WTC11 (cell line): ENCODE results near the gene FOXL2. TPM values are rescaled to one million over a fixed set of nuclear protein-coding genes. Genes with fewer than 3 reads are reported as not detected.

Experiments used
- ATAC-seq: fragments of 200-7000 bp; cut with Tn5 transposase; 2 replicates; pipeline ENCODE4 v1.10.0; 2021; ENCODE audit warnings: mild to moderate bottlenecking, moderate library complexity
- CTCF ChIA-PET: fragments of 300-600 bp; sonication (Branson Sonifier 250); formaldehyde crosslinking; loops from one replicate; lab custom pipeline; 2021; ENCODE audit warnings: antibody characterized with exemption; lab: Charles Lee
- POLR2A ChIA-PET: fragments of 350-600 bp; sonication (Branson Sonifier 250); formaldehyde crosslinking; loops from one replicate; lab custom pipeline; 2021; ENCODE audit warnings: antibody characterized with exemption; lab: Charles Lee
- DNase-seq: peaks from one replicate; pipeline ENCODE4 v3.0.0; 2021; ENCODE audit warnings: low spot score
- H3K27ac Mint-ChIP-seq: 2 replicates; pipeline ENCODE4 v1.8.0; 2021; ENCODE audit warnings: mixed read lengths
- H3K27me3 Mint-ChIP-seq: 2 replicates; pipeline ENCODE4 v1.8.0; 2021; ENCODE audit warnings: low read depth, mild to moderate bottlenecking, moderate library complexity, mixed read lengths
- H3K36me3 Mint-ChIP-seq: 2 replicates; pipeline ENCODE4 v1.8.0; 2021; ENCODE audit warnings: mixed read lengths
- H3K4me1 Mint-ChIP-seq: 2 replicates; pipeline ENCODE4 v1.8.0; 2022; ENCODE audit warnings: mixed read lengths
- H3K4me3 Mint-ChIP-seq: 2 replicates; pipeline ENCODE4 v1.8.0; 2021; ENCODE audit warnings: mild to moderate bottlenecking, moderate library complexity, mixed read lengths
- H3K9me3 Mint-ChIP-seq: 2 replicates; pipeline ENCODE4 v1.8.0; 2021; ENCODE audit warnings: mixed read lengths
- AFF4 ChIP-seq: sonication (generic); formaldehyde crosslinking; IDR thresholded peaks from 2 replicates; pipeline ENCODE4 v1.8.1; 2023; ENCODE audit warnings: mild to moderate bottlenecking, missing genetic modification reagents, borderline replicate concordance
- ATF1 ChIP-seq: sonication (generic); formaldehyde crosslinking; IDR thresholded peaks from 2 replicates; pipeline ENCODE4 v1.8.1; 2023; ENCODE audit warnings: mild to moderate bottlenecking, moderate library complexity, missing genetic modification reagents
- E2F1 ChIP-seq: sonication (generic); formaldehyde crosslinking; IDR thresholded peaks from 2 replicates; pipeline ENCODE4 v1.8.0; 2022; ENCODE audit warnings: mild to moderate bottlenecking, missing genetic modification reagents
- E2F5 ChIP-seq: sonication (generic); formaldehyde crosslinking; IDR thresholded peaks from 2 replicates; pipeline ENCODE4 v1.8.1; 2022; ENCODE audit warnings: mild to moderate bottlenecking, moderate library complexity, missing genetic modification reagents
- ESRRA ChIP-seq: sonication (generic); formaldehyde crosslinking; IDR thresholded peaks from 2 replicates; pipeline ENCODE4 v1.8.1; 2022; ENCODE audit warnings: mild to moderate bottlenecking, missing genetic modification reagents, borderline replicate concordance
- ETV6 ChIP-seq: sonication (generic); formaldehyde crosslinking; IDR thresholded peaks from 2 replicates; pipeline ENCODE4 v1.8.1; 2022; ENCODE audit warnings: mild to moderate bottlenecking, missing genetic modification reagents
- FOXJ3 ChIP-seq: sonication (generic); formaldehyde crosslinking; IDR thresholded peaks from 2 replicates; pipeline ENCODE4 v1.9.0; 2021; ENCODE audit warnings: missing genetic modification reagents, mild to moderate bottlenecking, borderline replicate concordance
- FOXK1 ChIP-seq: sonication (generic); formaldehyde crosslinking; IDR thresholded peaks from 2 replicates; pipeline ENCODE4 v1.8.0; 2022; ENCODE audit warnings: mild to moderate bottlenecking, moderate library complexity, missing genetic modification reagents
- FOXP1 ChIP-seq: sonication (generic); formaldehyde crosslinking; IDR thresholded peaks from 2 replicates; pipeline ENCODE4 v1.8.0; 2022; ENCODE audit warnings: missing genetic modification reagents, mild to moderate bottlenecking, moderate library complexity, borderline replicate concordance
- JUN ChIP-seq: sonication (generic); formaldehyde crosslinking; IDR thresholded peaks from 2 replicates; pipeline ENCODE4 v1.8.0; 2023; ENCODE audit warnings: mild to moderate bottlenecking, missing genetic modification reagents
- TCF7 ChIP-seq: sonication (generic); formaldehyde crosslinking; IDR thresholded peaks from 2 replicates; pipeline ENCODE4 v1.8.0; 2022; ENCODE audit warnings: mild to moderate bottlenecking, low read depth, missing genetic modification reagents, moderate library complexity
- TEAD1 ChIP-seq: sonication (generic); formaldehyde crosslinking; IDR thresholded peaks from 2 replicates; pipeline ENCODE4 v1.8.0; 2022; ENCODE audit warnings: mild to moderate bottlenecking, missing genetic modification reagents
- USF2 ChIP-seq: sonication (generic); formaldehyde crosslinking; IDR thresholded peaks from 2 replicates; pipeline ENCODE4 v1.8.1; 2023; ENCODE audit warnings: mild to moderate bottlenecking, missing genetic modification reagents, moderate library complexity
- ZNF532 ChIP-seq: fragments of 250-450 bp; sonication (Bioruptor Pico); IDR thresholded peaks from 2 replicates; pipeline ENCODE4 v1.9.0; 2021; ENCODE audit warnings: mild to moderate bottlenecking, borderline replicate concordance
- total RNA-seq: library from RNA; stranded (reverse); gene quantifications from 3 replicates; pipeline ENCODE4 v1.2.3, GENCODE V29; 2021

Gene FOXL2
- total RNA-seq, 1 experiment from 2014 or later, result 1.4 TPM

- peaks cover 3% of the 10 kb centered on the region for H3K4me1 Mint-ChIP-seq
- ChIA-PET POLR2A (no interaction called here), CTCF (interaction anchor here (1.1 to 5.7 kb wide), 7 partner anchors 10 to 410 kb away, joined by 3 to 152 read pairs (median 6); partner anchors contain the start of gene CEP70)
- H3K27ac Mint-ChIP-seq, result no peak overlapping the region
- H3K9me3 Mint-ChIP-seq, result no peaks in the 10 kb centered on the region
- DNase-seq (no peak), ATAC-seq (no peak)
- no peaks in the 10 kb centered on the region for H3K36me3 Mint-ChIP-seq
- peaks cover 7% of the 10 kb centered on the region for H3K27me3 Mint-ChIP-seq
- TF ChIP-seq E2F1 (CRISPR knock-in tag) (no peak), AFF4 (CRISPR knock-in tag) (no peak), TCF7 (CRISPR knock-in tag) (no peak), ZNF532 (no peak), USF2 (CRISPR knock-in tag) (no peak), ESRRA (CRISPR knock-in tag) (no peak), ATF1 (no peak), FOXK1 (CRISPR knock-in tag) (no peak)
- no peak overlapping the region for H3K4me3 Mint-ChIP-seq
These were observed 27.6 kb downstream of the FOXL2 start for GRCh38 chr3:138919325-138919724.

GRCh38 chr3:138916824-138917223 is 30.1 kb downstream of the FOXL2 start:
- POLR2A ChIA-PET, result interaction anchor here (0.6 to 1.7 kb wide), 2 partner anchors 19 to 323 kb away, joined by 3 to 13 read pairs; partner anchors contain the start of gene CEP70

More at GRCh38 chr3:138916824-138917223, 30.1 kb downstream of the FOXL2 start:
- CTCF ChIA-PET, result interaction anchor here (0.6 to 5.7 kb wide), 20 partner anchors 8 to 566 kb away, joined by 3 to 152 read pairs (median 10); partner anchors contain the start of genes CEP70 and FAIM
- TF ChIP-seq FOXJ3, result no peak
- no peak for TF ChIP-seq ETV6 (CRISPR knock-in tag)
- no peak for TF ChIP-seq FOXP1 (CRISPR knock-in tag)
- no peak for TF ChIP-seq E2F5 (CRISPR knock-in tag)
- no peak for TF ChIP-seq TEAD1 (CRISPR knock-in tag)
- no peak for TF ChIP-seq JUN
- TF ChIP-seq, all 79 proteins: peak for 0
- H3K4me3 Mint-ChIP-seq, result peak overlapping the region; percentile 0; the same call in 1 of the 2 replicates
- no peak for ATAC-seq
- no peaks in the 10 kb centered on the region for H3K9me3 Mint-ChIP-seq
- no peak overlapping the region for H3K27ac Mint-ChIP-seq
- H3K36me3 Mint-ChIP-seq, result no peaks in the 10 kb centered on the region
- DNase-seq, result no peak
- H3K27me3 Mint-ChIP-seq, result peaks cover 10% of the 10 kb centered on the region
- H3K4me1 Mint-ChIP-seq, result peaks cover 3% of the 10 kb centered on the region
